HepG2 (cell line): ENCODE results near the gene VPS54. TPM values are rescaled to one million over a fixed set of nuclear protein-coding genes. Genes with fewer than 3 reads are reported as not detected.

ENCODE experiments used
- BATF2 ChIP-seq: sonication (generic); formaldehyde crosslinking; IDR thresholded peaks from 2 replicates; pipeline ENCODE4 v1.8.0; 2022; ENCODE audit warnings: mild to moderate bottlenecking, missing genetic modification reagents, moderate library complexity
- EED ChIP-seq: sonication (generic); formaldehyde crosslinking; IDR thresholded peaks from 2 replicates; pipeline ENCODE4 v1.5.0; 2020; ENCODE audit warnings: mild to moderate bottlenecking, missing genetic modification reagents
- FOXJ3 ChIP-seq: sonication (generic); formaldehyde crosslinking; IDR thresholded peaks from 2 replicates; pipeline ENCODE4 v1.4.0; 2020; ENCODE audit warnings: missing genetic modification reagents, mild to moderate bottlenecking, borderline replicate concordance
- FOXO1 ChIP-seq: sonication (generic); formaldehyde crosslinking; IDR thresholded peaks from 2 replicates; pipeline ENCODE4 v1.4.0; 2020; ENCODE audit warnings: missing genetic modification reagents
- HHEX ChIP-seq: IDR thresholded peaks from 2 replicates; pipeline ENCODE4 v1.6.1; 2016; ENCODE audit warnings: control low read depth
- HMGA1 ChIP-seq: sonication (generic); formaldehyde crosslinking; conservative IDR thresholded peaks from 2 replicates; pipeline ENCODE4 v1.4.0; 2020; ENCODE audit warnings: missing genetic modification reagents
- IKZF5 ChIP-seq: IDR thresholded peaks from 2 replicates; pipeline ENCODE4 v1.6.1; 2018; ENCODE audit warnings: missing genetic modification reagents, mild to moderate bottlenecking, missing compliant biosample characterization
- MIER2 ChIP-seq: IDR thresholded peaks from 2 replicates; pipeline ENCODE4 v1.6.1; 2016; ENCODE audit warnings: missing biosample characterization, missing genetic modification reagents
- MTF1 ChIP-seq: sonication (generic); formaldehyde crosslinking; IDR thresholded peaks from 2 replicates; pipeline ENCODE4 v1.5.0; 2020; ENCODE audit warnings: missing genetic modification reagents
- RAD21 ChIP-seq: fragments of 450-650 bp; formaldehyde crosslinking; IDR thresholded peaks from 2 replicates; pipeline ENCODE4 v1.5.0; 2020; ENCODE audit warnings: mild to moderate bottlenecking
- SAFB2 ChIP-seq: sonication (generic); formaldehyde crosslinking; IDR thresholded peaks from 2 replicates; pipeline ENCODE4 v1.5.1; 2020; ENCODE audit warnings: missing genetic modification reagents, low read depth, mild to moderate bottlenecking, borderline replicate concordance
- SP140L ChIP-seq: sonication (generic); formaldehyde crosslinking; IDR thresholded peaks from 2 replicates; pipeline ENCODE4 v1.4.0; 2020; ENCODE audit warnings: missing genetic modification reagents, borderline replicate concordance
- SP2 ChIP-seq: sonication (generic); formaldehyde crosslinking; IDR thresholded peaks from 2 replicates; pipeline ENCODE4 v1.5.1; 2020; ENCODE audit warnings: mild to moderate bottlenecking, missing genetic modification reagents
- SSRP1 ChIP-seq: IDR thresholded peaks from 2 replicates; pipeline ENCODE4 v1.6.1; 2016; ENCODE audit warnings: control low read depth
- TBP ChIP-seq: sonication (generic); formaldehyde crosslinking; IDR thresholded peaks from 2 replicates; pipeline ENCODE4 v1.5.0; 2020; ENCODE audit warnings: missing genetic modification reagents
- TFE3 ChIP-seq: IDR thresholded peaks from 2 replicates; pipeline ENCODE4 v1.6.1; 2016
- TP53 ChIP-seq: sonication (generic); formaldehyde crosslinking; conservative IDR thresholded peaks from 2 replicates; pipeline ENCODE4 v1.4.0; 2020; ENCODE audit warnings: missing genetic modification reagents
- WIZ ChIP-seq: sonication (generic); formaldehyde crosslinking; IDR thresholded peaks from 2 replicates; pipeline ENCODE4 v1.5.1; 2020; ENCODE audit warnings: mild to moderate bottlenecking, missing genetic modification reagents
- ZNF101 ChIP-seq: sonication (generic); formaldehyde crosslinking; IDR thresholded peaks from 2 replicates; pipeline ENCODE4 v1.4.0; 2020; ENCODE audit warnings: mild to moderate bottlenecking, low read depth, missing genetic modification reagents, borderline replicate concordance
- ZSCAN29 ChIP-seq: sonication (generic); formaldehyde crosslinking; conservative IDR thresholded peaks from 2 replicates; pipeline ENCODE4 v1.4.0; 2020; ENCODE audit warnings: mild to moderate bottlenecking, missing genetic modification reagents
- polyA plus RNA-seq, 8 experiments: library from polyadenylated mRNA; depleted of rRNA in 3 of 8; stranded (reverse) in 7 of 8; unstranded in 1 of 8; fragments of >200 nt; fragmentation: Illumina TruSeq in 4 of 8; extraction: Trizol in 4 of 8; gene quantifications; 2 replicates each; pipeline versions ENCODE4 v1.2.1 to v1.2.3, GENCODE V29; 2011 to 2016; ENCODE audit warnings: low read depth in 4 of 8, missing spikeins in 1 of 8, mixed read lengths in 1 of 8; ENCODE audit not compliant: insufficient read depth in 1 of 8
- total RNA-seq, 5 experiments: library from RNA; depleted of rRNA; stranded (reverse); fragments of >200 nt; fragmentation: Illumina TruSeq; extraction: Trizol; gene quantifications; 2 replicates each; pipeline ENCODE4 v1.2.3, GENCODE V29; 2016; ENCODE audit warnings: low read depth in 1 of 5
- TF ChIP-seq, protein P1 (sequence below): sonication (generic); formaldehyde crosslinking; IDR thresholded peaks from 2 replicates; pipeline ENCODE4 v1.4.0; 2020; ENCODE audit warnings: missing genetic modification reagents; ENCODE audit errors: not compliant biosample characterization
- TF ChIP-seq, protein P2 (sequence below): sonication (generic); formaldehyde crosslinking; IDR thresholded peaks from 2 replicates; pipeline ENCODE4 v1.4.0; 2020; ENCODE audit warnings: mild to moderate bottlenecking, low read depth, missing genetic modification reagents
- TF ChIP-seq, protein P3 (sequence below): sonication (generic); formaldehyde crosslinking; IDR thresholded peaks from 2 replicates; pipeline ENCODE4 v1.8.1; 2022; ENCODE audit warnings: mild to moderate bottlenecking, missing genetic modification reagents

VPS54 gene
- total and polyA plus RNA-seq, 2 of the 13 experiments (the other 11 are each of a cell fraction or from before 2014, with no cell fraction given) = 64.7 to 77.5 TPM

DNA sequence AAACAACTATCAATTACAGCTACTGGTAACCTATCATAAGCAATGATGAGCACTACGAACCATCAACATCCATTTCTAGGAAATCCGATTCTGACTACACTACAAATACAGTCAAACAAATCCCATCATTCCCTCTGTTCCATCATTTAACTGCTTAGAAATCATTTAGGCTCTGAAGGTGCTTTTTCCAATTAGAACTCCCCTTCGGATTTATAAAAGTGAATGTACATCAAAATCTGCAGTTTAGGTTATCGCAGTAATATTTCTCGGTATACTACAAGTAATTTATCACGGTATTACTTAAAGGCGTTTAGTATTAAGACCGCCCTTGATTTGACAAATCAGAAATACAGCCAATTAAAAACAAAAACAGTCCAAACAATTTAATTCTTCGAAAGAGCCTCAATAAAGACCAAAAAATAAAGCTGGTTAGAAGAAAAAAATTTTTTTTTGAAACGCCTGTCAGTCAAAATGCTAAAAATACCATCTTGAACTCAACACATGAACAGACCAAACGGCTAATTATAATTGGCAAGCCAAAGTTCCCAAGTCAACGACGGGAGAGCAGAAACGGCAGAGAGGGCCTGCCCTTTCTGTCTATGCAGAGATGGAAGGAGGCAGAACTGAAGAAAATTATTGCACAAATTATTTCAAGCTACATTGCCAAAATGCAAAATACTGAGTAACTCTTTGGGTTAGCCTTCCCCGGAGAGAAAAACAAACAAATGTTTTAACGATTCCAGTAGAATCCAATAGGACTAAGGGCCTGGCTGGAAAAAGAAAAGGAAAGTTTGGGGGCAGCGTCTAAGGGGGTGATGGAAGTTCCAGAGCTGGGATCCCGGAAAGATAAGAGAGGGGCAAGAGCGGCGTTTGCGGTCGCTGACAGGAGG is 1.2 kb downstream of the VPS54 start (continued):
- TF ChIP-seq TFE3 (CRISPR knock-in tag) (no peak), ZSCAN29 (CRISPR knock-in tag) (no peak), MTF1 (CRISPR knock-in tag) (0 out of 2 replicates have a peak, but pooled peaks have one; percentile 20), SAFB2 (CRISPR knock-in tag) (no peak), RAD21 (CRISPR knock-in tag) (no peak; the same call in 1 of the 2 replicates), SP140L (CRISPR knock-in tag) (no peak), TP53 (CRISPR knock-in tag) (peak; percentile 69; the same call in 1 of the 2 replicates), WIZ (CRISPR knock-in tag) (no peak), HMGA1 (CRISPR knock-in tag) (no peak), TBP (no peak), ZNF101 (no peak), FOXO1 (CRISPR knock-in tag) (no peak), BATF2 (CRISPR knock-in tag) (no peak), EED (CRISPR knock-in tag) (no peak), SSRP1 (CRISPR knock-in tag) (0 out of 2 replicates have a peak, but pooled peaks have one; percentile 27), MIER2 (CRISPR knock-in tag) (no peak), HHEX (no peak), SP2 (no peak), IKZF5 (CRISPR knock-in tag) (no peak), FOXJ3 (CRISPR knock-in tag) (peak; percentile 44; the same call in 1 of the 2 replicates)
- TF ChIP-seq, protein P1, sequence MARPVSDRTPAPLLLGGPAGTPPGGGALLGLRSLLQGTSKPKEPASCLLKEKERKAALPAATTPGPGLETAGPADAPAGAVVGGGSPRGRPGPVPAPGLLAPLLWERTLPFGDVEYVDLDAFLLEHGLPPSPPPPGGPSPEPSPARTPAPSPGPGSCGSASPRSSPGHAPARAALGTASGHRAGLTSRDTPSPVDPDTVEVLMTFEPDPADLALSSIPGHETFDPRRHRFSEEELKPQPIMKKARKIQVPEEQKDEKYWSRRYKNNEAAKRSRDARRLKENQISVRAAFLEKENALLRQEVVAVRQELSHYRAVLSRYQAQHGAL (CRISPR knock-in tag) = peak; percentile 22
- TF ChIP-seq, protein P2, sequence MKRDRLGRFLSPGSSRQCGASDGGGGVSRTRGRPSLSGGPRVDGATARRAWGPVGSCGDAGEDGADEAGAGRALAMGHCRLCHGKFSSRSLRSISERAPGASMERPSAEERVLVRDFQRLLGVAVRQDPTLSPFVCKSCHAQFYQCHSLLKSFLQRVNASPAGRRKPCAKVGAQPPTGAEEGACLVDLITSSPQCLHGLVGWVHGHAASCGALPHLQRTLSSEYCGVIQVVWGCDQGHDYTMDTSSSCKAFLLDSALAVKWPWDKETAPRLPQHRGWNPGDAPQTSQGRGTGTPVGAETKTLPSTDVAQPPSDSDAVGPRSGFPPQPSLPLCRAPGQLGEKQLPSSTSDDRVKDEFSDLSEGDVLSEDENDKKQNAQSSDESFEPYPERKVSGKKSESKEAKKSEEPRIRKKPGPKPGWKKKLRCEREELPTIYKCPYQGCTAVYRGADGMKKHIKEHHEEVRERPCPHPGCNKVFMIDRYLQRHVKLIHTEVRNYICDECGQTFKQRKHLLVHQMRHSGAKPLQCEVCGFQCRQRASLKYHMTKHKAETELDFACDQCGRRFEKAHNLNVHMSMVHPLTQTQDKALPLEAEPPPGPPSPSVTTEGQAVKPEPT (CRISPR knock-in tag) = no peak
- TF ChIP-seq, protein P3, sequence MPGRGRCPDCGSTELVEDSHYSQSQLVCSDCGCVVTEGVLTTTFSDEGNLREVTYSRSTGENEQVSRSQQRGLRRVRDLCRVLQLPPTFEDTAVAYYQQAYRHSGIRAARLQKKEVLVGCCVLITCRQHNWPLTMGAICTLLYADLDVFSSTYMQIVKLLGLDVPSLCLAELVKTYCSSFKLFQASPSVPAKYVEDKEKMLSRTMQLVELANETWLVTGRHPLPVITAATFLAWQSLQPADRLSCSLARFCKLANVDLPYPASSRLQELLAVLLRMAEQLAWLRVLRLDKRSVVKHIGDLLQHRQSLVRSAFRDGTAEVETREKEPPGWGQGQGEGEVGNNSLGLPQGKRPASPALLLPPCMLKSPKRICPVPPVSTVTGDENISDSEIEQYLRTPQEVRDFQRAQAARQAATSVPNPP (CRISPR knock-in tag) = no peak; the same call in 1 of the 2 replicates
